VCaP (cell line): Measurements from ENCODE around the gene CARD9.

ENCODE experiments used
- H3K27ac ChIP-seq: fragments of 450-650 bp; 2 replicates; pipeline ENCODE4 v1.5.1; 2017
- CTCF ChIP-seq: fragments of 450-650 bp; conservative IDR thresholded peaks from 2 replicates; pipeline ENCODE4 v1.5.1; 2017; ENCODE audit warnings: mild to moderate bottlenecking, moderate library complexity

Gene CARD9

DNA sequence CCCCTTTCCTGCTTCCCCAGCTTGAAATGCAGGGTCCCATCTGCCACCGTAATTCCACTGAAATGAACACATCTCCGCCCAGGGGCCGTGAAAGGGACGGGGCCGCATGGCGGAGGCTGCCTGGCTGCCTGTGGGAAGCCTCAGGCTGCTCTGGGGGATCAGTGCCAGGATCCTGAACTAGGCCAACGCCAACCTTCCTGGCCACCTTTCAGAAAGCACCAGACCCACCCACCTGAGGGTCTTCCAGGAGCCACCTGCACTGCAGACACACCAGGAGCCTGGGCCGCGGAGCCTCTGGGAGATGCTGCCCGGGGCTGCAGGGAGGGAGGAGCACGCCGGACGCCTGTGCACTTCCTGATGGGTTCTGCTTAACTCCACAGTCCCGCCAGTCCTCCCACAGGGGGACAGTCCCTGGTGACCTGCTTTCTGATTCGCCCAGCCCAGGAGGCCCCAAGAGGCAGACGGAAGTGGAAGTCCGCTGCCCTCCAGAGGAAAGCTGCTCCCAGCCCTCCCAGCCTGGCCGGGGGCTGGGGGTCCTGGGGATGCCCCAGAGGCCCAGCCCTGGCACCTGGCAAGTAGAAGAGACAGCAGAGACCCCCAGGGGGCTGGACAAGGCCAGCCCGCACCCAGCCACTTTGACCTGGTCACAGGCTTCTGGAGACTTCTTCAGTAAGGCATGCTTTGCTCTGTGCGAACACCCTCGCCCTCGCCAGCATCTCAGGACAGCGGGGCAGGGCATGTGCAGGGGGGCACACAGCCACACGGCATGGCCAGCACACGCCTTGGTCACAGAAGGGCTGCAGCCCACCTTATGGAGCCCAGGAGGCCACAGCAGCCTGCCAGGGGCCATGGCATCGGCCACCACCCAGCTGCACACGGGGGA is at the start of gene CARD9:
TSS of gene CARD9 (minus strand) at position 370 of the 883 bp plus-strand sequence. CDS start 1,591 bp downstream, outside the sequence.
- TF ChIP-seq CTCF, result no peak
- no peak within 1 kb of the TSS for H3K27ac ChIP-seq

GRCh38 chr9:136422876-136423275 is 49.4 kb upstream of the CARD9 start:
- no peak for TF ChIP-seq CTCF
- no peak overlapping the region for H3K27ac ChIP-seq

DNA sequence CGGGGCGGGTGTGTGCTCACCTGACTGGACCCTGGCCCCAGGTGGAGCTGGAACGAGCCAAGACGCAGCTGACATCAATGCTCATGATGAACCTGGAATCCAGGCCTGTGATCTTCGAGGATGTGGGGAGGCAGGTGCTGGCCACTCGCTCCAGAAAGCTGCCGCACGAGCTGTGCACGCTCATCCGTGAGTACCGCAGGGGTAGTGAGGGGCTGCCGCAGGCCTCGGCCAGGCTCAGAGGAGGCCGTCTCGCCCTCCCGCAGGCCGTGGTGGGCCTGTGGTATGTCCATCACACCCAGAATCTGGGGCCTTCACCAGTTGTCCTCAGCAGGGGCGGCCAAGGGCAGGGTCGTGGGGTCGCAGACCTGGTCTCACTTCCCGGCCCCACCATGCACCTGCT is 48.3 kb upstream of the CARD9 start:
- H3K27ac ChIP-seq, result no peak overlapping the region
- TF ChIP-seq CTCF, result no peak

DNA sequence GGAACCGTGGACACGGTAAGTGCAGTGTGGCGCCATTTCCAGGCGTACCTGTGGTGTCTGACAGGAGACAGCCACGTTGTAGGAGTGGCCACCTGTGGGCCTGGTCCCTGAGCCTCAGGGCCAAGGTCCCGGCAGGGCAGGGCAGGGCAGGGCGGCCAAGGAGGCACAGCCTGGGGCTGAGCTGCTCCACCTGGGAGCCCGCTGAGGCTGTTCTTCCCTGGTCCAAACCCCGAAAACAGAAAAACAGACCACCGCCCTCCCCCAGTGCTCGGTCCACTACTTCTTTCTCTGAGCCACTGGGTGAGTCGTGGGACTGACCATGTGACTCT is 45.6 kb upstream of the CARD9 start:
- no peak for TF ChIP-seq CTCF
- H3K27ac ChIP-seq, result no peak overlapping the region

DNA sequence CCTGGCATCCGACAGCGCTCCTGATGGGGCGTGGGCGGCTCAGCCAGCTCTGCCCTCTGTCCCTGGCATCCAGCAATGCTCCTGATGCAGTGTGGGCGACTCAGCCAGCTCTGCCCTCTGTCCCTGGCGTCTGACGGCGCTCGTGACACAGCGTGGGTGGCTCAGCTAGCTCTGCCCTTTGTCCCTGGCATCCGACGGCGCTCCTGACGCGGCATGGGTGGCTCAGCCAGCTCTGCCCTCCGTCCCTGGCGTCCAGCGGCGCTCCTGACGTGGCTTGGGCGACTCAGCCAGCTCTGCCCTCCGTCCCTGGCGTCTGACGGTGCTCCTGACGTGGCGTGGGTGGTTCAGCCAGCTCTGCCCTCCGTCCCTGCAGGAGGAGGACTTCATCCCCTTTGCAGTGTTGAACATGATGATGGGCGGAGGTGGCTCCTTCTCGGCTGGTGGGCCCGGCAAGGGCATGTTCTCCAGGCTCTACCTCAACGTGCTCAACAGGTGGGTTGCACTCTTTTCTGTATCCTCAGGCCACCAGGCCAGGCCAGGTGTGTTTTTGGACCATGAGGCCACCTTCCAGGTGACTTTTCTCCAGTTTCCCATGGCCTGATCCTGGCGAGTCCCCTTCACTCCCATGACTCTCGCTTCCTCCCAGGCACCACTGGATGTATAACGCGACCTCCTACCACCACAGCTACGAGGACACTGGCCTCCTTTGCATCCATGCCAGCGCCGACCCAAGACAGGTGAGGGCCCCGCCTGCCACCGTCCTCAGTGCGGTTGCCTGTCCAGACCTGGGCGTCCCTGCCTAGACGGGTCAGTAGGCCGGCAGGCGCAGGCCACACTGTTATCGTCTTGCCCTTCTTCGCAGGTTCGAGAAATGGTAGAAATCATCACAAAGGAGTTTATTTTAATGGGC is 45.0 kb upstream of the CARD9 start:
- no peak for TF ChIP-seq CTCF

GRCh38 chr9:136416914-136417313 is 43.4 kb upstream of the CARD9 start:
- TF ChIP-seq CTCF, result no peak
- no peak overlapping the region for H3K27ac ChIP-seq

More for the DNA sequence above, 45.0 kb upstream of the CARD9 start:
- no peak overlapping the region for H3K27ac ChIP-seq

DNA sequence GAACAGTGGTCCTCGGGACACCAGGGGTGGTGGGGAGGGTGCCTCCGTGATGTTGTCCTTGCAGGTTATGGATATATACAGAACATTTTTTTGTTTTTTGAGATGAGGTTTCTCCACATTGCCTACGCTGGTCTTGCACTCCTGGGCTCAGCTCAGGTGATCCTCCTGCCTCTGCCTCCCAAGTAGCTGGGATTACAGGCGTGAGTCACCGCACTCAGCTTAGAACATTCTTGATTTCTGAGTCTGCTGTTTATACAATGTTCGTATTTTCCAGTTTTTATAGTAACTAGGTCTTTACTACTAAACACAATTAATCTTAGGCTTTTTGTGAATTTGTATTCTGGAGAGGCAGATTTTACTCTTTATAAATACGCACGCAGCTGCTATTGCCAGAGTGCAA is 43.0 kb upstream of the CARD9 start:
- no peak overlapping the region for H3K27ac ChIP-seq
- no peak for TF ChIP-seq CTCF
